ENCODE results near the gene MIGA1.

DNA sequence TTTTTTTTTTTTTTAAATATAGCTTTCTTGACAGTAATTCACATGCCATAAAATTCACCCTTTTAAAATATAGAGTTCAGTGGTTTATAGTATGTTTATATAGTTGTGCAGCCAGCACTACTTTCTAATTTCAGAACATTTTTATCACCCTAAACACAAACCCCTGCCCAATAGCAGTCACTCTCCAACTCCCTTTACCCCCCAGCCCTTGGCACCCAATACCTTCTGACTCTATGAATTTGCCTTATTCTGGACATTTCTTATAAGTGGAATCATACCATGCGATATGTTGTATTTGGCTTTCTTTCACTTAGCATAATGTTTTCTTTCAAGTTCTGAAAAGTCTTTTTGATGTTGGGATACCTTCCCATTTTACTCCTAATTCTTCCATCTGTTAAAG lies 66.5 kb downstream of the MIGA1 start:
- TF ChIP-seq, protein P1, sequence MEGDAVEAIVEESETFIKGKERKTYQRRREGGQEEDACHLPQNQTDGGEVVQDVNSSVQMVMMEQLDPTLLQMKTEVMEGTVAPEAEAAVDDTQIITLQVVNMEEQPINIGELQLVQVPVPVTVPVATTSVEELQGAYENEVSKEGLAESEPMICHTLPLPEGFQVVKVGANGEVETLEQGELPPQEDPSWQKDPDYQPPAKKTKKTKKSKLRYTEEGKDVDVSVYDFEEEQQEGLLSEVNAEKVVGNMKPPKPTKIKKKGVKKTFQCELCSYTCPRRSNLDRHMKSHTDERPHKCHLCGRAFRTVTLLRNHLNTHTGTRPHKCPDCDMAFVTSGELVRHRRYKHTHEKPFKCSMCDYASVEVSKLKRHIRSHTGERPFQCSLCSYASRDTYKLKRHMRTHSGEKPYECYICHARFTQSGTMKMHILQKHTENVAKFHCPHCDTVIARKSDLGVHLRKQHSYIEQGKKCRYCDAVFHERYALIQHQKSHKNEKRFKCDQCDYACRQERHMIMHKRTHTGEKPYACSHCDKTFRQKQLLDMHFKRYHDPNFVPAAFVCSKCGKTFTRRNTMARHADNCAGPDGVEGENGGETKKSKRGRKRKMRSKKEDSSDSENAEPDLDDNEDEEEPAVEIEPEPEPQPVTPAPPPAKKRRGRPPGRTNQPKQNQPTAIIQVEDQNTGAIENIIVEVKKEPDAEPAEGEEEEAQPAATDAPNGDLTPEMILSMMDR (IDR thresholded peaks at IDR 0.05), result no peak
- TF ChIP-seq POLR2A (IDR thresholded peaks at IDR 0.05), result no peak
